ENCODE results near the gene CDKAL1.

Gene CDKAL1

GRCh38 chr6:21049148-21049547 lies 514.9 kb downstream of the CDKAL1 start:
- no peak overlapping the region for H3K27ac ChIP-seq (ENCODE audit: low read length)
- TF ChIP-seq CTCF (IDR thresholded peaks at IDR 0.05; ENCODE audit: low read length) (no peak), EZH2phosphoT487 (IDR thresholded peaks at IDR 0.05; ENCODE audit: low read length) (no peak), EZH2 (optimal IDR thresholded peaks at IDR 0.05; ENCODE audit: low read depth, low read length) (no peak)
- H3K9me3 ChIP-seq (replicated peaks; ENCODE audit: insufficient read depth, low read length): no peaks in the 10 kb centered on the region
- no peak overlapping the region for H3K9ac ChIP-seq (ENCODE audit: low read length)
- H3K79me2 ChIP-seq (ENCODE audit: low read length): no peaks in the 10 kb centered on the region
- H3K27me3 ChIP-seq (replicated peaks; ENCODE audit: insufficient read depth, low read length): no peaks in the 10 kb centered on the region
- no peak for DNase-seq
- H2AFZ ChIP-seq (ENCODE audit: low read length): no peak overlapping the region
- H4K20me1 ChIP-seq (ENCODE audit: insufficient read depth, low read length): no peaks in the 10 kb centered on the region
- no peak overlapping the region for H3K4me3 ChIP-seq (ENCODE audit: low read length)
- no peaks in the 10 kb centered on the region for H3K9me2 ChIP-seq (replicated peaks; ENCODE audit: insufficient read depth, low read length)
- H3F3A ChIP-seq (ENCODE audit: insufficient read depth, low read length): no peaks in the 10 kb centered on the region
- no peaks in the 10 kb centered on the region for H3K4me1 ChIP-seq (ENCODE audit: low read length)
- H3K36me3 ChIP-seq (replicated peaks; ENCODE audit: insufficient read depth, low read length): no peaks in the 10 kb centered on the region
- H3K4me2 ChIP-seq (ENCODE audit: low read depth, low read length): no peak overlapping the region

- H3K4me1 ChIP-seq (ENCODE audit: low read length): no peaks in the 10 kb centered on the region
- H3F3A ChIP-seq (ENCODE audit: insufficient read depth, low read length): no peaks in the 10 kb centered on the region
- H3K79me2 ChIP-seq (ENCODE audit: low read length): no peaks in the 10 kb centered on the region
- no peak overlapping the region for H3K4me2 ChIP-seq (ENCODE audit: low read depth, low read length)
- no peaks in the 10 kb centered on the region for H4K20me1 ChIP-seq (ENCODE audit: insufficient read depth, low read length)
- H3K27me3 ChIP-seq (replicated peaks; ENCODE audit: insufficient read depth, low read length): no peaks in the 10 kb centered on the region
- H3K36me3 ChIP-seq (replicated peaks; ENCODE audit: insufficient read depth, low read length): no peaks in the 10 kb centered on the region
- TF ChIP-seq CTCF (IDR thresholded peaks at IDR 0.05; ENCODE audit: low read length) (no peak), EZH2phosphoT487 (IDR thresholded peaks at IDR 0.05; ENCODE audit: low read length) (no peak), EZH2 (optimal IDR thresholded peaks at IDR 0.05; ENCODE audit: low read depth, low read length) (no peak)
- H3K27ac ChIP-seq (ENCODE audit: low read length): no peak overlapping the region
- no peak overlapping the region for H3K4me3 ChIP-seq (ENCODE audit: low read length)
- no peaks in the 10 kb centered on the region for H3K9me3 ChIP-seq (replicated peaks; ENCODE audit: insufficient read depth, low read length)
- no peak overlapping the region for H3K9ac ChIP-seq (ENCODE audit: low read length)
- no peak overlapping the region for H2AFZ ChIP-seq (ENCODE audit: low read length)
- no peaks in the 10 kb centered on the region for H3K9me2 ChIP-seq (replicated peaks; ENCODE audit: insufficient read depth, low read length)
- DNase-seq: no peak
These were observed 515.3 kb downstream of the CDKAL1 start for GRCh38 chr6:21049572-21049971.

- H4K20me1 ChIP-seq (ENCODE audit: insufficient read depth, low read length): no peaks in the 10 kb centered on the region
- H3F3A ChIP-seq (ENCODE audit: insufficient read depth, low read length): no peaks in the 10 kb centered on the region
- H3K9me3 ChIP-seq (replicated peaks; ENCODE audit: insufficient read depth, low read length): no peaks in the 10 kb centered on the region
- H3K27ac ChIP-seq (ENCODE audit: low read length): no peak overlapping the region
- H3K4me1 ChIP-seq (ENCODE audit: low read length): no peaks in the 10 kb centered on the region
- no peak overlapping the region for H3K4me2 ChIP-seq (ENCODE audit: low read depth, low read length)
- TF ChIP-seq EZH2phosphoT487 (IDR thresholded peaks at IDR 0.05; ENCODE audit: low read length) (no peak), CTCF (IDR thresholded peaks at IDR 0.05; ENCODE audit: low read length) (no peak)
- no peaks in the 10 kb centered on the region for H3K36me3 ChIP-seq (replicated peaks; ENCODE audit: insufficient read depth, low read length)
- no peak for DNase-seq
- H3K9ac ChIP-seq (ENCODE audit: low read length): no peak overlapping the region
- H3K27me3 ChIP-seq (replicated peaks; ENCODE audit: insufficient read depth, low read length): no peaks in the 10 kb centered on the region
- H3K9me2 ChIP-seq (replicated peaks; ENCODE audit: insufficient read depth, low read length): no peaks in the 10 kb centered on the region
- H3K79me2 ChIP-seq (ENCODE audit: low read length): no peaks in the 10 kb centered on the region
- no peak overlapping the region for H2AFZ ChIP-seq (ENCODE audit: low read length)
- no peak overlapping the region for H3K4me3 ChIP-seq (ENCODE audit: low read length)
These were observed 516.7 kb downstream of the CDKAL1 start for GRCh38 chr6:21050935-21051334.
